ENCODE data around the gene NFATC1. TPM values are rescaled to one million over a fixed set of nuclear protein-coding genes. Genes with fewer than 3 reads are reported as not detected.

Gene NFATC1
- total RNA-seq, 6 donors from 2014 or later, result 13.6 to 39.5 (median 20.3) TPM

GRCh38 chr18:79548986-79549637, 153.4 kb downstream of the NFATC1 start:
- H3K27ac ChIP-seq, result no peak overlapping the region
- 84 to 88% methylated on average over 25 to 30 of the region's 31 CpGs for WGBS, 2 donors
- TF ChIP-seq POLR2AphosphoS5 (IDR thresholded peaks at IDR 0.05) (no peak), EP300 (IDR thresholded peaks at IDR 0.05) (no peak), POLR2A (IDR thresholded peaks at IDR 0.05) (no peak)
- TF ChIP-seq, protein P1, sequence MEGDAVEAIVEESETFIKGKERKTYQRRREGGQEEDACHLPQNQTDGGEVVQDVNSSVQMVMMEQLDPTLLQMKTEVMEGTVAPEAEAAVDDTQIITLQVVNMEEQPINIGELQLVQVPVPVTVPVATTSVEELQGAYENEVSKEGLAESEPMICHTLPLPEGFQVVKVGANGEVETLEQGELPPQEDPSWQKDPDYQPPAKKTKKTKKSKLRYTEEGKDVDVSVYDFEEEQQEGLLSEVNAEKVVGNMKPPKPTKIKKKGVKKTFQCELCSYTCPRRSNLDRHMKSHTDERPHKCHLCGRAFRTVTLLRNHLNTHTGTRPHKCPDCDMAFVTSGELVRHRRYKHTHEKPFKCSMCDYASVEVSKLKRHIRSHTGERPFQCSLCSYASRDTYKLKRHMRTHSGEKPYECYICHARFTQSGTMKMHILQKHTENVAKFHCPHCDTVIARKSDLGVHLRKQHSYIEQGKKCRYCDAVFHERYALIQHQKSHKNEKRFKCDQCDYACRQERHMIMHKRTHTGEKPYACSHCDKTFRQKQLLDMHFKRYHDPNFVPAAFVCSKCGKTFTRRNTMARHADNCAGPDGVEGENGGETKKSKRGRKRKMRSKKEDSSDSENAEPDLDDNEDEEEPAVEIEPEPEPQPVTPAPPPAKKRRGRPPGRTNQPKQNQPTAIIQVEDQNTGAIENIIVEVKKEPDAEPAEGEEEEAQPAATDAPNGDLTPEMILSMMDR (IDR thresholded peaks at IDR 0.05), result no peak
- ATAC-seq (ENCODE audit: low FRiP score in 2 of 2) (no peak), DNase-seq (peak; percentile 14 to 69)
- no peak overlapping the region for H3K4me3 ChIP-seq
- H3K27me3 ChIP-seq, result peaks cover 0 to 5% (median 0%) of the 10 kb centered on the region in 4 donors
- H3K9me3 ChIP-seq, result no peaks in the 10 kb centered on the region
- H3K4me1 ChIP-seq, result no peaks in the 10 kb centered on the region
- no peaks in the 10 kb centered on the region for H3K36me3 ChIP-seq

DNA sequence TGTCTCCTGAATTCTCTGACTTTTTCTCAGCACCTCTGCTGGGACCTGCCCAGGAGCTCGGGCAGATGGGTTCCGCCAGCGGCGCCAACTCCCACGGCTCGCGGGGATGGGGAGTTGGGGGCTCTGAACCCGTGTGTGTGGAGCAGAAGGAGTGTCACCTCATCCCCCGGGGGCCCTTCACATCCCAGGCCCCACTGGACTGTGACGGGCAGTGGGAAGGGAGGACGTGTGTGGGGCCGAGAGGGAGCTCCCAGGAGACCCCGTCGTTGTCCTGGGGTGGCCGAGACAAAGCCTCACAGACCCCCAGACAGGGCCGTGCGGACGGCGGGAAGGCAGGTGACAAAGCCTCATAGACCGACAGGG, 153.9 kb downstream of the NFATC1 start:
- Histone ChIP-seq H3K27ac (no peak overlapping the region), H3K9me3 (no peaks in the 10 kb centered on the region), H3K4me1 (no peaks in the 10 kb centered on the region), H3K27me3 (peaks cover 0 to 5% (median 0%) of the 10 kb centered on the region in 4 donors), H3K4me3 (no peak overlapping the region), H3K36me3 (no peaks in the 10 kb centered on the region)
- ATAC-seq (ENCODE audit: low FRiP score in 2 of 2) (no peak), DNase-seq (peak in 1 of 2 donors; percentile 59)
- 82 to 91% methylated on average over 8 to 20 of the region's 20 CpGs for WGBS, 2 donors
- TF ChIP-seq EP300 (IDR thresholded peaks at IDR 0.05) (no peak), POLR2AphosphoS5 (IDR thresholded peaks at IDR 0.05) (no peak), POLR2A (IDR thresholded peaks at IDR 0.05) (no peak)
- TF ChIP-seq, protein P1 (IDR thresholded peaks at IDR 0.05), result no peak

GRCh38 chr18:79552140-79552631, 156.5 kb downstream of the NFATC1 start:
- no peak overlapping the region for H3K4me3 ChIP-seq
- TF ChIP-seq EP300 (IDR thresholded peaks at IDR 0.05) (no peak), POLR2A (IDR thresholded peaks at IDR 0.05) (no peak), POLR2AphosphoS5 (IDR thresholded peaks at IDR 0.05) (no peak)
- TF ChIP-seq, protein P1 (IDR thresholded peaks at IDR 0.05), result no peak
- H3K4me1 ChIP-seq, result no peaks in the 10 kb centered on the region
- H3K36me3 ChIP-seq, result no peaks in the 10 kb centered on the region
- peaks cover 0 to 5% (median 0%) of the 10 kb centered on the region in 4 donors for H3K27me3 ChIP-seq
- 85 to 88% methylated on average over 9 to 16 of the region's 20 CpGs for WGBS, 2 donors
- no peak overlapping the region for H3K27ac ChIP-seq
- no peaks in the 10 kb centered on the region for H3K9me3 ChIP-seq
- ATAC-seq (ENCODE audit: low FRiP score in 2 of 2), result peak in 1 of 2 donors; percentile 29
- DNase-seq, result peak; percentile 15 to 54

DNA sequence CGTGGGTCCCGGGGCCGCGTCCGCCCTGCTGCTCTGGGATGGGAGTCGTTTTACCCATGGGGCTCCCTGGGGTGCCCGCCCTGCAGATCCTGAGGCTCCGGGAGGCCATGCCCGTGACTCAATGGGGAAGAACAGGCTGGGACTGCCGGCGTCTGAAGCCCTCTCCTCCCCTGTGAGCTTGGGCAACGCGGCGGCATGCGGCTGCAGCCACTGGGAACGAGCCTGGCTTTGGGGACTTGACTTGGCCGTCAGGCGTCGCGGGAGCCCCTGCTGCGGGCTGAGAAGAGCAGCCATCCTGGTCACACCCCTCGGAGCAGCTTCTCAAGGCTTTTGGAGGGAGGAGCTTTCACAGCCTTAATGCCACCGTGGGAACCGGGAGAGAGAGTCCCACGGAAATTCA, 157.0 kb downstream of the NFATC1 start:
- Histone ChIP-seq H3K9me3 (no peaks in the 10 kb centered on the region), H3K27ac (no peak overlapping the region), H3K4me1 (no peaks in the 10 kb centered on the region), H3K27me3 (no peaks in the 10 kb centered on the region), H3K4me3 (no peak overlapping the region), H3K36me3 (no peaks in the 10 kb centered on the region)
- TF ChIP-seq, protein P1 (IDR thresholded peaks at IDR 0.05), result no peak
- TF ChIP-seq POLR2A (IDR thresholded peaks at IDR 0.05) (no peak), EP300 (IDR thresholded peaks at IDR 0.05) (no peak), POLR2AphosphoS5 (IDR thresholded peaks at IDR 0.05) (no peak)
- ATAC-seq (ENCODE audit: low FRiP score in 2 of 2) (no peak), DNase-seq (peak in 1 of 2 donors; percentile 75)
- 84 to 96% methylated on average over 4 to 25 of the region's 25 CpGs for WGBS, 2 donors

- H3K4me1 ChIP-seq, result no peaks in the 10 kb centered on the region
- no peak overlapping the region for H3K27ac ChIP-seq
- H3K36me3 ChIP-seq, result no peaks in the 10 kb centered on the region
- ATAC-seq (ENCODE audit: low FRiP score in 2 of 2) (no peak), DNase-seq (peak; percentile 15 to 68)
- TF ChIP-seq POLR2A (IDR thresholded peaks at IDR 0.05), result no peak
- no peak for TF ChIP-seq EP300 (IDR thresholded peaks at IDR 0.05)
- TF ChIP-seq POLR2AphosphoS5 (IDR thresholded peaks at IDR 0.05), result no peak
- TF ChIP-seq, protein P1 (IDR thresholded peaks at IDR 0.05), result no peak
- no peaks in the 10 kb centered on the region for H3K27me3 ChIP-seq
- H3K4me3 ChIP-seq, result no peak overlapping the region
- WGBS, 2 donors, result 86 to 90% methylated on average over 14 to 24 of the region's 24 CpGs
- H3K9me3 ChIP-seq, result no peaks in the 10 kb centered on the region
Observed at GRCh38 chr18:79553154-79553553, 157.4 kb downstream of the NFATC1 start.
